H9 (cell line): Measurements from ENCODE around the gene KCNMB4. TPM values are rescaled to one million over a fixed set of nuclear protein-coding genes. Genes with fewer than 3 reads are reported as not detected.

ENCODE experiments used
- DNase-seq: peaks from one replicate; pipeline ENCODE4 v3.0.0-alpha.2; 2017
- H2AFZ ChIP-seq: one replicate; pipeline ENCODE4 v1.6.1; 2013; ENCODE audit warnings: mild to moderate bottlenecking, low read length, control low read depth, moderate library complexity
- H2AK5ac ChIP-seq: 2 replicates; pipeline ENCODE4 v1.6.1; 2013; ENCODE audit warnings: low read length, control low read depth, mixed read lengths; ENCODE audit not compliant: insufficient read length
- H2BK120ac ChIP-seq: one replicate; pipeline ENCODE4 v1.6.1; 2013; ENCODE audit warnings: low read depth, mild to moderate bottlenecking, low read length, control low read depth, inconsistent platforms; ENCODE audit not compliant: poor library complexity, severe bottlenecking
- H2BK12ac ChIP-seq: 2 replicates; pipeline ENCODE4 v1.6.1; 2013; ENCODE audit warnings: low read length, control low read depth, mixed read lengths, low read depth; ENCODE audit not compliant: insufficient read length
- H2BK15ac ChIP-seq: 2 replicates; pipeline ENCODE4 v1.6.1; 2013; ENCODE audit warnings: low read depth, low read length, control low read depth
- H2BK20ac ChIP-seq: one replicate; pipeline ENCODE4 v1.6.1; 2013; ENCODE audit warnings: low read depth, mild to moderate bottlenecking, low read length, control low read depth, inconsistent platforms; ENCODE audit not compliant: poor library complexity, severe bottlenecking
- H2BK5ac ChIP-seq: 2 replicates; pipeline ENCODE4 v1.6.1; 2013; ENCODE audit warnings: low read length, control low read depth, mixed read lengths; ENCODE audit not compliant: insufficient read length
- H3K14ac ChIP-seq: 2 replicates; pipeline ENCODE4 v1.6.1; 2013; ENCODE audit warnings: low read length, control low read depth; ENCODE audit not compliant: insufficient read depth
- H3K18ac ChIP-seq: 2 replicates; pipeline ENCODE4 v1.6.1; 2013; ENCODE audit warnings: low read depth, mild to moderate bottlenecking, mixed read lengths, low read length, control low read depth; ENCODE audit not compliant: insufficient read length
- H3K23ac ChIP-seq: 2 replicates; pipeline ENCODE4 v1.6.1; 2013; ENCODE audit warnings: low read length, control low read depth, mixed read lengths, low read depth; ENCODE audit not compliant: insufficient read length
- H3K23me2 ChIP-seq: 2 replicates; pipeline ENCODE4 v1.6.1; 2013; ENCODE audit warnings: low read depth, mild to moderate bottlenecking, mixed read lengths, low read length, control low read depth; ENCODE audit not compliant: insufficient read length, poor library complexity, severe bottlenecking
- H3K27ac ChIP-seq: 2 replicates; pipeline ENCODE4 v1.5.1; 2013; ENCODE audit warnings: low read length, control low read depth, mixed read lengths, low read depth; ENCODE audit not compliant: insufficient read length
- H3K27me3 ChIP-seq: 2 replicates; pipeline ENCODE4 v1.6.1; 2013; ENCODE audit warnings: low read length, control low read depth, inconsistent platforms; ENCODE audit not compliant: insufficient read depth
- H3K4ac ChIP-seq: 2 replicates; pipeline ENCODE4 v1.6.1; 2013; ENCODE audit warnings: low read depth, mild to moderate bottlenecking, control low read depth, inconsistent platforms, low read length, moderate library complexity
- H3K4me1 ChIP-seq: 2 replicates; pipeline ENCODE4 v1.6.1; 2013; ENCODE audit warnings: low read length, control low read depth, inconsistent platforms; ENCODE audit not compliant: insufficient read depth
- H3K4me2 ChIP-seq: 2 replicates; pipeline ENCODE4 v1.6.1; 2013; ENCODE audit warnings: low read length, control low read depth, mixed read lengths; ENCODE audit not compliant: insufficient read length, insufficient read depth
- H3K56ac ChIP-seq: 2 replicates; pipeline ENCODE4 v1.6.1; 2013; ENCODE audit warnings: low read depth, mild to moderate bottlenecking, mixed read lengths, low read length, control low read depth; ENCODE audit not compliant: insufficient read length
- H3K79me1 ChIP-seq: 2 replicates; pipeline ENCODE4 v1.6.1; 2013; ENCODE audit warnings: low read depth, mild to moderate bottlenecking, moderate library complexity, low read length, control low read depth, inconsistent platforms; ENCODE audit not compliant: insufficient read depth, poor library complexity, severe bottlenecking
- H3K79me2 ChIP-seq: 2 replicates; pipeline ENCODE4 v1.6.1; 2013; ENCODE audit warnings: low read length, control low read depth, inconsistent platforms; ENCODE audit not compliant: insufficient read depth
- H3K9ac ChIP-seq: 2 replicates; pipeline ENCODE4 v1.6.1; 2013; ENCODE audit warnings: low read length, control low read depth, mixed read lengths; ENCODE audit not compliant: insufficient read length; ENCODE audit errors: extremely low read depth
- H3K9me3 ChIP-seq: one replicate; pipeline ENCODE4 v1.6.1; 2013; ENCODE audit warnings: low read depth, low read length, inconsistent platforms; ENCODE audit not compliant: control insufficient read depth
- H3T11ph ChIP-seq: one replicate; pipeline ENCODE4 v1.6.1; 2013; ENCODE audit warnings: mild to moderate bottlenecking, low read length, control low read depth, inconsistent platforms
- H4K20me1 ChIP-seq: one replicate; pipeline ENCODE4 v1.6.1; 2013; ENCODE audit not compliant: control insufficient read depth, insufficient read length, insufficient read depth
- H4K5ac ChIP-seq: 2 replicates; pipeline ENCODE4 v1.6.1; 2013; ENCODE audit warnings: low read depth, mild to moderate bottlenecking, mixed read lengths, low read length, control low read depth; ENCODE audit not compliant: insufficient read length
- H4K8ac ChIP-seq: replicated peaks from 2 replicates; pipeline ENCODE4 v1.6.1; 2013; ENCODE audit warnings: low read length, control low read depth, mixed read lengths, low read depth; ENCODE audit not compliant: insufficient read length
- H4K91ac ChIP-seq: 2 replicates; pipeline ENCODE4 v1.6.1; 2013; ENCODE audit warnings: low read depth, mild to moderate bottlenecking, moderate library complexity, mixed read lengths, low read length, control low read depth; ENCODE audit not compliant: insufficient read length
- H3K27ac Mint-ChIP-seq, 3 experiments: 2 replicates in 2 of 3; 3 replicates in 1 of 3; pipeline ENCODE4 v1.8.0; 2020 to 2021; ENCODE audit warnings: mixed read lengths in 3 of 3, mild to moderate bottlenecking in 1 of 3, moderate library complexity in 1 of 3
- H3K27me3 Mint-ChIP-seq: 2 replicates; pipeline ENCODE4 v1.8.0; 2021; ENCODE audit warnings: low read depth, mild to moderate bottlenecking, moderate library complexity, mixed read lengths
- H3K36me3 Mint-ChIP-seq, 3 experiments: 2 replicates in 2 of 3; 3 replicates in 1 of 3; pipeline ENCODE4 v1.8.0; 2020 to 2021; ENCODE audit warnings: low read depth in 3 of 3, mixed read lengths in 3 of 3; ENCODE audit not compliant: insufficient read depth in 1 of 3
- H3K4me1 Mint-ChIP-seq, 2 experiments: 2 replicates each; pipeline ENCODE4 v1.8.0; 2020; ENCODE audit warnings: mixed read lengths in 2 of 2
- H3K4me3 Mint-ChIP-seq, 2 experiments: 2 replicates in 1 of 2; 3 replicates in 1 of 2; pipeline ENCODE4 v1.8.0; 2020 to 2021; ENCODE audit warnings: mild to moderate bottlenecking in 2 of 2, mixed read lengths in 2 of 2, moderate library complexity in 1 of 2
- H3K9me3 Mint-ChIP-seq, 2 experiments: 2 replicates in 1 of 2; 3 replicates in 1 of 2; pipeline ENCODE4 v1.8.0; 2020; ENCODE audit warnings: mild to moderate bottlenecking in 2 of 2, mixed read lengths in 2 of 2, moderate library complexity in 1 of 2
- WGBS: extraction: QIAGEN DNeasy Blood & Tissue Kit; methylation state at CpG from one replicate; pipeline ENCODE4 v1.1.7; 2013; ENCODE audit warnings: missing lambda C conversion rate, low lambda C conversion rate, mixed read lengths; ENCODE audit not compliant: insufficient read length; ENCODE audit errors: extremely low coverage; 5-methylcytosine and 5-hydroxymethylcytosine counted together
- total RNA-seq: library from RNA; stranded (reverse); gene quantifications from 2 replicates; pipeline ENCODE4 v1.2.1, GENCODE V29; 2021
- TF ChIP-seq, protein P1 (sequence below): fragments of 200-600 bp; sonication (generic); conservative IDR thresholded peaks from 3 replicates; pipeline ENCODE4 v1.8.0; 2021; ENCODE audit warnings: antibody characterized with exemption, mild to moderate bottlenecking

The KCNMB4 gene
- total RNA-seq, 1 experiment from 2014 or later = 16.2 TPM

DNA sequence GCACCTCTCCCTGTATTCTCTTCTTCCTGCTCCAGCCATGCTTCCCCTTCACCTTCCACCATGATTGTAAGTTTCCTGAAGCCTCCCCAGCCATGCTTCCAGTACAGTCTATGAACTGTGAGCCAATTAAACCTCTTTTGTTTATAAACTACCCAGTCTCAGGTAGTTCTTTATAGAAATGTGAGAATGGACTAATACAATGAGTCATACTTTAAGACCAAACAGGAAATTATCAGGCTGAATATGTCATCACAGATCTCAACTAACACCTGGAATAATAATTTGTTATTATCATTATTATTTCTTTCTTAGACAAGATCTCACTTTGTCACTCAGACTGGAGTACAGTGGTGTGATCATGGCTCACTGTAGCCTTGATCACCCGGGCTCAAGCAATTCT lies 85.4 kb downstream of the KCNMB4 start:
- H3K27ac Mint-ChIP-seq = no peak overlapping the region

More for the DNA sequence above, 85.4 kb downstream of the KCNMB4 start:
- H4K20me1 ChIP-seq = no peaks in the 10 kb centered on the region
- H2BK12ac ChIP-seq = no peak overlapping the region
- no peak overlapping the region for H3K56ac ChIP-seq
- no peak overlapping the region for H4K8ac ChIP-seq
- no peak overlapping the region for H4K91ac ChIP-seq
- no peak overlapping the region for H3K18ac ChIP-seq
- no peaks in the 10 kb centered on the region for H3K27me3 ChIP-seq
- no peak overlapping the region for H3K14ac ChIP-seq
- Mint-ChIP-seq H3K4me1 (no peaks in the 10 kb centered on the region), H3K9me3 (peaks cover 28 to 45% of the 10 kb centered on the region in 2 experiments), H3K27me3 (no peaks in the 10 kb centered on the region; the same call in 1 of the 2 replicates), H3K36me3 (peaks cover 13 to 26% (median 24%) of the 10 kb centered on the region in 3 experiments), H3K4me3 (no peak overlapping the region)
- no peak overlapping the region for H2BK5ac ChIP-seq
- no peaks in the 10 kb centered on the region for H3K79me1 ChIP-seq
- no CpG with 5 or more reads among the region's 1 CpG for WGBS
- H2BK15ac ChIP-seq = no peak overlapping the region
- no peak overlapping the region for H4K5ac ChIP-seq
- H3K4me1 ChIP-seq = no peaks in the 10 kb centered on the region
- DNase-seq = no peak
- H2BK120ac ChIP-seq = no peak overlapping the region
- no peaks in the 10 kb centered on the region for H3K23me2 ChIP-seq
- no peak overlapping the region for H3K4me2 ChIP-seq
- no peak overlapping the region for H3K23ac ChIP-seq
- no peak overlapping the region for H2AK5ac ChIP-seq
- H3K27ac ChIP-seq = no peak overlapping the region
- no peak overlapping the region for H3K9ac ChIP-seq
- H3K4ac ChIP-seq = no peak overlapping the region
- no peaks in the 10 kb centered on the region for H3K79me2 ChIP-seq
- no peak overlapping the region for H2BK20ac ChIP-seq
- H2AFZ ChIP-seq = no peak overlapping the region
- TF ChIP-seq, protein P1, sequence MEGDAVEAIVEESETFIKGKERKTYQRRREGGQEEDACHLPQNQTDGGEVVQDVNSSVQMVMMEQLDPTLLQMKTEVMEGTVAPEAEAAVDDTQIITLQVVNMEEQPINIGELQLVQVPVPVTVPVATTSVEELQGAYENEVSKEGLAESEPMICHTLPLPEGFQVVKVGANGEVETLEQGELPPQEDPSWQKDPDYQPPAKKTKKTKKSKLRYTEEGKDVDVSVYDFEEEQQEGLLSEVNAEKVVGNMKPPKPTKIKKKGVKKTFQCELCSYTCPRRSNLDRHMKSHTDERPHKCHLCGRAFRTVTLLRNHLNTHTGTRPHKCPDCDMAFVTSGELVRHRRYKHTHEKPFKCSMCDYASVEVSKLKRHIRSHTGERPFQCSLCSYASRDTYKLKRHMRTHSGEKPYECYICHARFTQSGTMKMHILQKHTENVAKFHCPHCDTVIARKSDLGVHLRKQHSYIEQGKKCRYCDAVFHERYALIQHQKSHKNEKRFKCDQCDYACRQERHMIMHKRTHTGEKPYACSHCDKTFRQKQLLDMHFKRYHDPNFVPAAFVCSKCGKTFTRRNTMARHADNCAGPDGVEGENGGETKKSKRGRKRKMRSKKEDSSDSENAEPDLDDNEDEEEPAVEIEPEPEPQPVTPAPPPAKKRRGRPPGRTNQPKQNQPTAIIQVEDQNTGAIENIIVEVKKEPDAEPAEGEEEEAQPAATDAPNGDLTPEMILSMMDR = no peak
- no peak overlapping the region for H3T11ph ChIP-seq
- peaks cover 10% of the 10 kb centered on the region for H3K9me3 ChIP-seq
